ENCODE results near the gene TMPRSS11A.

TMPRSS11A gene

GRCh38 chr4:67911638-67912037 lies 51.7 kb downstream of the TMPRSS11A start:
- DNase-seq, result no peak

- no peak for DNase-seq
Observed at GRCh38 chr4:67911141-67911540, 52.2 kb downstream of the TMPRSS11A start.

- DNase-seq, result no peak
Observed at GRCh38 chr4:67910585-67910905, 52.7 kb downstream of the TMPRSS11A start.

DNA sequence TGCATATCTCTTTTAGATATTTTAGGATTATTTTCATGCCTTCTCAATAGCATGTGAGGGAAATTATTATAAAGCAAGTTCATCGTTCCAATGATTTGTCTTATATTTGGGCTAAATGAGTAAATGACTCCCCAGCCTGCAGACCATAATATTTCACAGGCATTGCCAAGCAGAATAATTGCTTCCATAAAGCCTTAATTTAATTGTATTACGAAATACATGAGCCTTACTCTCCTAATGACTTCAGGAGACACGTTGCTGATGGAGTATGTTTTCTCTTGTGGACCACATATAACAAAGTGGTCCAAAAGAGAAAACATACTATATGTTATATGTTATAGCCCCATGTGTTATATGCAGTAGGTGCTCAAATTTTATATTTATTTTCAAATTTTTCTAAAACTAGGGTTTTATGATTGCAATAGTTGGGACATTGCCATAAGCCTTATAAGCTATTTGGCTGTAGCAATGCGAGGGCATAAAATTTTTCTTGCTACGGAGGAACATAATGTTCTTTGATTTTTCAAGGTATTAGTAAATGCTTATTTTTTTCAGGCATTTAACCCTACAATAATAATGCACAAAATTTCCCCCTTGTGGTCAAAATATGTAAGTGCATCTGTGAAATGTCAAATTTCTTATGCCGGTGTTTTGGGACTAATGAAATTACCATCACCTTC lies 53.2 kb downstream of the TMPRSS11A start:
- DNase-seq, result peak; percentile 15

DNA sequence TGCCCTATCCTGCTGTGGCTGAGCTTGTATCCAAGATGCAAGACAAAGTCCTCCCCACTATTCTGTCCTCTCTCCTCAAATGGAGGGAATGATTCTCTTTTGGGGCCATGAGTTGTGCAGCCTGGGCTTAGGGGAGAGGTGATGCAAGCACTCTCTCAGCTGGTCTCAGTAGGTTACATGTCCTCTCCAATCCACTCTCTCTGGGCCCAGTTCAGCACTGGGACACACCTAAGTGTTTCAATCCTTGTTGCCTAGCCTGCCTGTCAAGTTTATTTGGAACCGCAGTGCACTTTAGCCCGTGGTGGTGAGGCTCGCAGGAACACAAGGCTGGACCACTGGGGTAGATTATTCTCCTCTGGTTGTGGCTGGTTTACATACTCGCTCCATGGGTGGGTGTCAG lies 55.6 kb downstream of the TMPRSS11A start:
- no peak for DNase-seq

- DNase-seq, result no peak
Observed at GRCh38 chr4:67899096-67899495, 64.2 kb downstream of the TMPRSS11A start.

- DNase-seq, result no peak
Observed at GRCh38 chr4:67897686-67898085, 65.6 kb downstream of the TMPRSS11A start.

GRCh38 chr4:67896421-67897065 lies 66.8 kb downstream of the TMPRSS11A start:
- no peak for DNase-seq

- no peak for DNase-seq
Observed at GRCh38 chr4:67894659-67895058, 68.6 kb downstream of the TMPRSS11A start.

- no peak for DNase-seq
Observed at GRCh38 chr4:67892905-67893304, 70.4 kb downstream of the TMPRSS11A start.

- no peak for DNase-seq
Observed at GRCh38 chr4:67892253-67892652, 71.0 kb downstream of the TMPRSS11A start.

DNA sequence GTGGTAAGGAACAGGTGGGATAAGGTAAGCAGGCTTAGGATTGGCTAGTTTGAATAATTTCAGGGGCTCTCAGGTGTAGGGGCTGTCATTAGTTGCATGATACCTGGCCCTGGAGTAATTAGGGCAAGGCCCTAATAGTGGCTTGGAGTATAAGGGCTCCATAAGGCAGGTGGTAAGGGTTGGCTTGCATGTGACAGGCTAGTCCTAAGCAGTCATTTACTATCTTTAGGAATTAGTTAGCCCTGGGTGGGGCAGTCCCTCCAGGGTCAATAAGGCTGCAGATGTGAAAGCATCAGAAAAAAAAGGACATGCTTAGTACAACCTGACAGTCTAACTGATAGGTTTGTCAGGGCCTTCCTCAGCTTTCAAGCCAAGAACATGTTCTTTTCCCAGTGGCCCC lies 71.6 kb downstream of the TMPRSS11A start:
- DNase-seq, result no peak

- DNase-seq, result no peak
Observed at GRCh38 chr4:67886281-67886680, 77.0 kb downstream of the TMPRSS11A start.

GRCh38 chr4:67885762-67886161 lies 77.5 kb downstream of the TMPRSS11A start:
- no peak for DNase-seq

GRCh38 chr4:67884701-67885100 lies 78.6 kb downstream of the TMPRSS11A start:
- DNase-seq, result no peak

DNA sequence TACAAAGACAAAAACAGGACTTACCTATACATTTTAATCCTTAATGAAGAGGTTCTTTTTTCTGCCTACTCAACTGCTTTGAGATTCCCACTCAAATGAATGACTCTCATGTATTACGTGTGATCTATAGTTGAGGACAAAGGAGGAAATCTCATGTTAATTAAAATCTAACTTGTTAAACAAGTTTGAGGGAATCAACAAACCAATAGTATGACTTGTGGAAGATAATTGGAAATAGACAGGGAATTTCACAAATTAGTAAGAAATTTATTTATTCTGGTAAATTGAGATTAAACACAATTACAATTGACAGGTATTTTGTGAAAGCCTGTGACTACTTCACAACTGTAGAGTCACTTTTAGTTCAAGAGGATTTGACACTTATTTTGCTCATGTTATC lies 79.4 kb downstream of the TMPRSS11A start, which contains the start of gene TMPRSS11D:
TMPRSS11D (minus strand) TSS at position 101 of the 400 bp plus-strand sequence; CDS start at position 32, 69 bp downstream.
- DNase-seq, result no peak

DNA sequence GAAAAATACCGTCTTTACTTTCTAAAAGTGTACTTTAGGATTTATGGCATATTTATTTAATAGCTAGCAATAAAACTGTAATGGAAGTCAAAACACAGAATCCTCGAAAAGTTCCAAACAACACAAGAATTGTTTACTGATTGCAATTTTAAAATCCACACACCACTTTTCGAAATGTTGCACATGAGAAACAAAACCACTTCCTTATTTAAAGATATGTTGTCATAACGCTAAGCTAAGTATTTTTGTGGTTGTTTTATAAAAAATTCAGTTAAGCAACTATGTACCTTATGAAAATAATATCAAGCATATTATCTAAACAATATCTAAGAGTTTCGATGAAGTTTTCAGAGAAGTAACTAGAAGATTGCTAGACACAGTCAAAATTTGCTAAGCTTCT lies 79.8 kb downstream of the TMPRSS11A start:
- DNase-seq, result no peak

DNA sequence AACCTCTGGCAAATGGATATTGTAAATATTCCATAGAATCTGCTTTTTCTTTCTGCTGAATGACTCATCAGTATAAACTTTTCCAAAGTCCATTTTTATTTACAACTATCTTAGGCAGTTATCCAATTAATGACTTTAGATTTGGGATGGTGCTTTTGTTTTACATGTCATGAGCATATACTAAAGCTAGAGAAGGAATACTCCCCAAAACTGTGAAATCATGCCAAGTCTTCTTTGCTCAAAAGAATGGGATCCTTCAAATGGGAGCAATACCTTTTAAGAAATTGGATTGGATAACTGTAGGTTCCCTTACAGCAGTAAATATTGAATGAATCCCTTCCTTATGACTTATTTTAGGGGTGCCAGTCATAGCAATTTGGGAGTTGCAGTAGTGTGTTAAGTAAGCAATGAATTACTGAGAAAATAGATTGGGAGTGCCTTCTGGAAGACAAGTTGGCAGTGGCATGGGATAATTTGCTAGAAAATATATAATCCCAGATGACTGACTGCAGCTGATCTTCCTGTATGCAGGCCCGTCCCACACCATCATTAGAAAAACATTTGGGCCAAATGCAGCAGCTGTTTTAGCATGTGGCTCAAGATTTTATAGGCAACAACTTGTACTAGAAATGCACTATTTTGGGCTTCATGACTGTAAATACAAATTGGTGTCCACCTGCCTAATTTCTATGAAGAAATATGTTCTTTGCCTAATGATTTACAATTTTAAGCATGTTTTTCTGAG lies 82.3 kb downstream of the TMPRSS11A start:
- DNase-seq, result no peak

- DNase-seq, result no peak
Observed at GRCh38 chr4:67879486-67879885, 83.8 kb downstream of the TMPRSS11A start.

- no peak for DNase-seq
Observed at GRCh38 chr4:67877086-67877485, 86.2 kb downstream of the TMPRSS11A start.

DNA sequence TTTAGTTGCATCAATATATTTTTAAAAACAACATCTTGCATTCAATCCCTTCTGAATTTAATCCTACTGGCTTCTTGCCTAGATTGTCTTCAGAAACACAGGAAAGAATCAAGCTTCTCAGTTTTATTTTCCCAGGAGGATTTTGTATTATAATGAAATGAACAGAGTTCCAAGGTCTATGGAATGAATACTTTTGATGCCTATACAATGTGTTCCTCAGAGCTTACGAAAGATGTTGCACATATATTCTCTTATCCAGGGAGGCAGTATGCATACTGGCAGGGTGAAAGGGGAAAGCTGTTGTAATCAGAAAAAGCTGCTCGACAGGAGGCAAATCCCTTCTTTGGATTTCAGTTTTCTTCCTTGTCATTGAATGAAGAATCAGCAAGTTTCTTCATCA lies 88.3 kb downstream of the TMPRSS11A start:
- DNase-seq, result no peak

- DNase-seq, result no peak
Observed at GRCh38 chr4:67873116-67873515, 90.2 kb downstream of the TMPRSS11A start.

DNA sequence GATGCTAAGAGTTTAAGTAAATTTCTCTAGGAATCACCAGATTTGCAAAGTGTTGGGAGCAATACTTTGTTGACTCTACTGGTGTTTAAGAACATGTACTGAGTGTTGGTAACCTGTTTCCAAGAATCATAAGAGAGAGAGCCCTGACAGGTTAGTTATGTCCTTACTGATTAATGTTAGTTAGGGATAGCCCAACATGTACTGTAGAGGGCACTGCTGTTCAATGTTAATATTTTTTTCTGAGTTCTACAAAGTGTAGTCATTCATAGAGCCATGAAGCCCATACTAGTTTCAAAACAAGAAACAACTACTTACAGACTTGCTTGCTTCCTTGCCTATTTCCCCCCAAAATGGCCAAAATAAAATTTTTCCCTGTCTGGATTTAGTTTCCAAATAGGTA lies 91.4 kb downstream of the TMPRSS11A start:
- DNase-seq, result peak; percentile 42

- no peak for DNase-seq
Observed at GRCh38 chr4:67869580-67870190, 93.6 kb downstream of the TMPRSS11A start.

Data from NCI-H146 (cell line).